HG03280 (cell line): ENCODE measurements around the gene SEC14L1.
"Not testable (repeated sequence)": the region's sequence is repeated elsewhere in the genome, so short reads cannot be mapped to it uniquely, and the experiment has no call there.

Source experiments
- ATAC-seq: cut with Tn5 transposase; IDR thresholded peaks from one replicate; pipeline ENCODE4 v1.9.1; 2021; ENCODE audit warnings: mild to moderate bottlenecking, moderate library complexity; ENCODE audit not compliant: unreplicated experiment

The SEC14L1 gene

DNA sequence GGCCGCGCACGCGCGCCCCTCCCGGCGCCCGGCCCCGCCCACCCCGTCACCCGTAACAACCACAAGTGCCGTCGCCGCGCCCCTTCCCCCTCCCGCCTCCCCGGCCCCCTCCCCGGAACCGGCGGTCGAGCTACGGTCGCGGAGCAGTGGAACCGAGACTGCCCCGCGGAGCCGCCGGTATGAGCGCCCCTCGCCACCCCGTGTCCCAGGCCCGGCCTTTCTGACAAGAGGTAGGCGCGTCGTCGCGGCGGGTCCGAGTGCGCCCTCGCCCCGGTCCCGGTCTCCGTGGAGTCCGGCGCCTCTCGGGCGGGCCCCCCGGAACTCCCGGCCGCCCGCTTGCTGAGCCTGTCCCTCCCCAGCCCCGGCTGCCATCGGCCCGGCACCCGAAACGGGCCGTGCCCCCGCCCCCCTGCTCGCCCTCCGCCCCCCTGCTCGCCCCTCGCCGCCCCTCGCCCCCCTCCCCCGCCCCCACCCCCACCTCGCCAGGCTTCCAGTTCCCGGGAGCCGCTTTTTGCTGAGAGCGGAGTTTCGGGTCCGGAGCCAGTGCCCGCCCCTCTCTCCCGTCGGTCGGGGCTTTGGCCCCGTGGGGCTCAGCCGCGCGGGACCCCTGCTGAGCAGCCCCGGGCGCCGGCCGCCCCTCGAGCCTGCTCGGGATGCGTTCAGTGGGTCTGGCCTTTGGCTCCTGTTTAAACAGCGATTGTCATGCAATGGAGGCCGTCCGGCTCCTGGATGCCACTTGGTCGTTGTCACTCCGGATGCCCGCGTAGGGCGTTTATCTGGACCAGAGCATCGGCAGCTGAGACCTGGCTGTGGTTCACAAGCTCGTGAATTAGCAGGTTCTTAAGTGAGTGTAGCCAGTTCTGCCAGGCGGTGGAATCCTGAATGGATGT is at the start of gene SEC14L1:
Gene SEC14L1 (plus strand): TSS at position 92 of the 890 bp plus-strand sequence. CDS start 2,628 bp downstream, outside the sequence.
- ATAC-seq = no peak

DNA sequence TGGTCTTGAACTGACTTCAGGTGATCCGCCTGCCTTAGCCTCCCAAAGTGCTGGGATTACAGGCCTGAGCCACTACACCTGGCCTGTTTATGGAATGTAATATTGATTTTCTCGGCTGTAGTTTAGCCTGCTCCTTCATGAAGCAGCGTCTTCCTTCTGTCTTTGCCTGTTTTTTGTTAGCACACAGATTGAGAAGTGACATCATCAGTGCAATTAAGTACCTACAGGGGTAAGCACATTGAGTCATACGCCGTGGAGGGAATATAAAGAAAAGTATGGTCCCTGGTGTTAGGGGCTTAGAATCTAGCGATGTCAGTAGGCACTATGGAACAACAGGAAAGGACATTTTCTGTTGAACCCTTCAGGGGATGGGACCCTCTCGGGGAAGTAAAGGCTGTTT is 48.7 kb upstream of the SEC14L1 start:
- no peak for ATAC-seq

DNA sequence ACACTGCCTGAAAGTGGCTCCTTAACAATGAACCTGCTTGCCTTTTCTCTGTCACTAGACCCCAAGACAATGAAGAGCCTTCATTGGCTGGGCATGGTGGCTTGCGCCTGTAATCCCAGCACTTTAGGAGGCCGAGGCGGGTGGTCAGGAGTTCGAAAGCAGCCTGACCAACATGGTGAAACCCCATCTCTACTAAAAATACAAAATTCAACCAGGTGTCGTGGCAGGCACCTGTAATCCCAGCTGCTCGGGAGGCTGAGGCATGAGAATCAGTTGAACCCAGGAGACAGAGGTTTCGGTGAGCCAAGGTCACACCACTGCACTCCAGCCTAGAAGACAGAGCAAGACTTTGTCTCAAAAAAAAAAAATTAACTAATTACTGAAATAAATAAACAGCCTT is 45.3 kb upstream of the SEC14L1 start:
- no peak for ATAC-seq

DNA sequence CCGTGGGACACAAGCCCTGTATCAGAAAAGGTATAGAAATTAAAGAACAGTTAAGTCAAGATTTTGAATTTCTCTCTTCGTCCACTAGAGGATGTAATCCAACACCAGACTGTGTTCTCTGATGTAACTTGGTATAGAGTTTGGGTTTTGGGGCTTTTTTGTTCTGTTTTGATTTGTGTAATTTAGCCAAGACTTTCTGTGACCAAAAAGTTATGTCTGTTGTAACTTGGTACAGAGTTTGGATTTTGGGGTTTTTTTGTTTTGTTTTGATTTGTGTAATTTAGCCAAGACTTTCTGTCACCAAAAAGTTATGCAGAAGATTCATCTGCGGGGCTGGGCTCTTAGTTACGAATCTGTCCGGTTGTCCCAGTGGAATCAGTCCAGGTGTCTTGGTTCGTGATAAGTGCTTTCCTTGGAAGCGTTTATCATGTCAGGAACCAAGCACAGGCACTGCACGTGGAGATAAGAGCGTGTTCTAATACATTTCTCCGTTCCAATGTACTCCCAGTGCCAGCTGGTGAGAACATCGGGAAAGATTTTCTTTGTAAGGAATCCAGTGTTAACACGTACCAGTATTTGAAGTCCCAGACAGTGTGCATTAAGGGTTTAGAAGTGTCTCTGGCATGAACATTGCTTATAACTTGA is 44.1 kb upstream of the SEC14L1 start:
- ATAC-seq = no peak

DNA sequence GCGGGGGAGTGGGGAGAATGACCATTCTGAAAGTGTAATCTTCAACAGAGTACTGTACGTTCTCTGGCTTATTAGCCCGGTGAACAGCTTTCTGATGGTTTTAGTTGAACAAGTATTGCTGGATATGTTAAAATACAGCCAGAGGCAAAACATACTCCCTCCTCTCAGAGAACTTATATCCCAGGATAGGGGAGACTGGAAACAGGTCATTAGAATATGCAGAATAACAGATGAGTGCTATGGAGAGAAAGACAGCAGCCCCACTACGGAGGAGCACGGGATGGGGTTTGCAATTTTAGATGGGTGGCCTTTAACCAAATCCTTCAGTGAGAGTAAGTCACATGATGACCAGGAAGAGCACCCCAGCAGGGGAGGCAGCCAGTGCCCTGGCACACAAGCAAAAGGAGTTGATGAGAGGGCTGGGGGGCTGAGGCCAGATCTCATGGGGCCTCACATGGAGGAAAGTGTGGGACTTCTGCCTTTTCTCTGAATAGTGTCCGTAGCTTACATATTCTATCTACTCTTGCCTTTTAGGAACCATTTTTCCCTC is 43.1 kb upstream of the SEC14L1 start:
- ATAC-seq = no peak

DNA sequence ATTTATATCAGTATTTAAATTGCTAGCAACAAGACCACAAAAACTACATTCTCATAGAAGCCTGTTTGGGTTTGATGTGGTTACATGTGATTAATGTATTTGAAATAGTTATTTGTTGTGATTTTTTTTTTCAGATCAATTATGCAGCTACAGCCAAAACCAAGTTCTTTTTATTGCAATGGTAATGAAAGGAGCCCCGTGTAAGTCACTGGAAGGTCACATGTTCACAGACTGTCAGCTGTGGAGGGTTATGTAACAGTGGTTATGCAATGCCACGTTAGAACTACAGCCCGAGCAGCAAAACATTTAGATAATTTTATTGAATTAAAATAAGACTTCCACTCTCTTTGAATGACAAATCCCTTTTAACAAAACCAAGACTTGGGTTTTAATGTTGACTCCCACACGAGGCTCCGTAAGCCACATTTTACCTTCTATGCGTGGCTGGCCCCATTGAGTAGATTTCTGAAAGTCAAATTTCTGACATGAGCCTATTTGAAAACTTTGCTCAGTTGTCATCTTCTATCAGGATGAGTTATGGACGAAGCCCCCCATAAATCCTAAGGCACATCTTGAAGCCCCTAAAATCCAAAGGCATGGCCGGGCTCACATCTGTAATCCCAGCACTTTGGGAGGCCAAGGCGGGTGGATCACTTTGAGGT is 41.8 kb upstream of the SEC14L1 start:
- ATAC-seq = no peak

DNA sequence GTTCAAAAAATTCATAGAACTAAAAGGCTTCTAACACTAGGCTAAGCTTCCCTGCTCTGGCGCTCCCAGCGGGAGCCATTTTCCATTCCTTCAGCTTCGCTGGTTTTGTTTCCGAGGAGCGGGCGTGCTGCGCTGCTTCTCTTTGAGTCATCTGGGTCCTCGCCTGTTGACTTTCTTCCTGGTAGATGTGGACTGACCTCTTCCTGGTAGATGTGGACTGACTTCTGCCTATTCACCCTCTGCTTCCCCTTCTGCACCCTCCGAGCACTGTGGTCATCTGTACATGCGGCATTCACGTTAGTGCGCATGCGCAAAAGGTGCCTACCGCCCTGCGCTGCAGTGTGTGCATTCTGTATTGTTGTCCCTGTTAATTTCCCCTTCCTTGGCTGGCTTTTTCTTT is 40.8 kb upstream of the SEC14L1 start:
- ATAC-seq = no peak

DNA sequence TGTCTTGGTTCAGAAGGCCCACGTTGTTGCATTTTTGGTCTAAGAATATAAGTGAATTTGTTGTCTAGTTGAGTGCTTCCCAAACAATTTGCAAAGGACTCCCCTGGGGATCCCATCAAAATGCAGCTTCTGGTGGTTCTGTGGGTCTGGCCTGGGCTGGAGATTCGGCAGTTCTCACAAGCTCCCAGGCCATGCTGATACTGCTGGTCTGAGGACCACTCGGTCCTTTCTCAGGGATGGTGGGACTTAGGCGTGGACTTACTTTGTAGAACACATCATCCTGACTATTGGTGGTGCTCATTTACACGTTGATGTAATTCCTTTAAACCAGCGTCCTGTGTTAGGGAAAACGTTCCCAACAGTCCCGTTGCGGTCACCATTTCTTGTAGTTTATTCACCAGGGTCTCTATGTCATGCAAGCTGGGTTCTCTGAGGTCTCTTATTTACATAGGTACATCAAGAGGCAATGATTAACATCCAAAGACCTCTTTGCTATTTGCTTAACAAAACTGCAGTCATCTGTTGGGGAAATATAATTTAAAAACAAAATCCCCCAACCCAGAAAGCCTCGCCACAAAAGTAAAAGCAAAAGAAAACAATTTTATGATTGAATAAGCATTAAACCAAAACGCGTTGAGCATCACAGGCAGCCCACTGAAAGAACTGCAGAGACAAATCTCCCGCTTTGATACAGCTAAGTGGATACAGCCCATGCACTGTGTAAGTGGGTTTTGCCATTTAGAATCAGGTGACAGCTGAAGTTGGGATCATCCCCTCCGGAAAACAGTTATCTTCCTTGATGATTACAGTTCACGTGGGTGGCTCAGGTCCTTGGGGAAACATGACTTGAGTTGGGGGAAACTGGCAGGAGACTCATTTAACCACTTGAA is 39.0 kb upstream of the SEC14L1 start:
- no peak for ATAC-seq

DNA sequence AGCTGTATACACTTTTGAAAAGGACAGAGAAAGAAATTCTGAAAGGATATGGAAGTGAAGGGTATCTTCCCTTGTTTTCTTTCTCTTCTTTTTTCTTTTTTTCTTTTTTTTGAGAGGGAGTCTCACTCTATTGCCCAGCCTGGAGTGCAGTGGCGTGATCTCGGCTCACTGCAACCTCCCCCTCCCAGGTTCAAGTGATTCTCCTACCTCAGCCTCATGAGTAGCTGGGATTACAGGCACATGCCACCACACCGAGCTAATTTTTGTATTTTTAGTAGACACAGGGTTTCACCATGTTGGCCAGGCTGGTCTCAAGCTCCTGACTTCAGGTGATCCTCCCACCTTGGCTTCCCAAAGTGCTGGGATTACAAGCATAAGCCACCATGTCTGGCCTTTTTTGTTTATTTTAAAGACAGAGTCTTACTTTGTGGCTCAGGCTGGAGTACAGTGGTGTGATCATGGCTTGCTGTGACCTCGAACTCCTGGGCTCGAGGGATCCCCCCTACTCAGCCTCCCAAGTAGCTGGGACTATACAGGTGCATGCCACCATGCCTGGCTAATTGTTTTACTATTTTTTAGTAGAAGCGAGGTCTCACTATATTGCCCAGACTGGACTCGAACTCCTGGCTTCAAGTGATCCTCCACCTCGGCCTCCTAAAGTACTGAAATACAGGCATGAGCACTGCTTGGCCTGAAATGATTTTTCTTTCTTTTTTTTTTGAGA is 38.2 kb upstream of the SEC14L1 start:
- not testable (repeated sequence) for ATAC-seq

DNA sequence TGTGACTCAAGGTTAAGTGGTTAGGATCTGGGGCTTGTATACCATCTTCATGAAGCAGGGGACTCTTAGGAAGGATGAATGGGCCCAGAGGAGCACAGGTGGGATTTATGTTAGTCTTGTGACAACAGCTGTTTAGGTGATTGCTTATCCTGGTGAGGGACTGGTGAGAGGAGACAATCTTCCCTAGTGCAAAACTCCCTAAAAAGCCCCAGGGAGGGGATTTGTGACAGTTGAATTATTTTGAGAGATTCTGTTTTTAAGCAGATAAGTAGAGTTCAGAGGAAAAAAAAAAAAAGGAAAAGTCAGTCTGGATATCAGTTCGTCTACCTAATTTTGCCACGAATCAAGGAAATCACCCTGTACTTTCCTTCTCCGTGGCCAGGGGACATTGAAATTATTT is 35.1 kb upstream of the SEC14L1 start:
- ATAC-seq = no peak

DNA sequence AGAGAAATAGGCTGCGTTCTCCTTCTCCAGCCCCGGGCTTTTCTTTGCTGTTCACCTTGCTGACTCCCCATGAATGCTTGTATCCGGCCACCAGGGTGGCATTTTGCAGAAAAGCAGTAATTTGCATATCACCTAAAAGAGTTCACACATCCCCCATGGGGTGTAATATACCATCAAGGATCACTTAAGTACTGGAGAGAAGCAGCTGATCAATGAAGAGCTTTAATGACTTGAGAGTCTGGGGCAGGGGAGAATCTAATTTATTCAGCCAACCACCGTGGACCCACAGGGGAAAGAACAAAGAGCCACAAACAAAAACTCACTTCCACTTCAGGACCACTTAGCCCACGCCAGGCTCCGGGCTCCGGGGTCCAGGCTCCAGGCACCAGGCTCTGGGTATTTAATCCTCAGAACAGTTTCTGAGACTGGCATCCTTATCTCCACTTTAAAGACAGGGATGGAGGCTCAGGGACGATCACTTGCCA is 33.9 kb upstream of the SEC14L1 start:
- peak; percentile 31 for ATAC-seq

DNA sequence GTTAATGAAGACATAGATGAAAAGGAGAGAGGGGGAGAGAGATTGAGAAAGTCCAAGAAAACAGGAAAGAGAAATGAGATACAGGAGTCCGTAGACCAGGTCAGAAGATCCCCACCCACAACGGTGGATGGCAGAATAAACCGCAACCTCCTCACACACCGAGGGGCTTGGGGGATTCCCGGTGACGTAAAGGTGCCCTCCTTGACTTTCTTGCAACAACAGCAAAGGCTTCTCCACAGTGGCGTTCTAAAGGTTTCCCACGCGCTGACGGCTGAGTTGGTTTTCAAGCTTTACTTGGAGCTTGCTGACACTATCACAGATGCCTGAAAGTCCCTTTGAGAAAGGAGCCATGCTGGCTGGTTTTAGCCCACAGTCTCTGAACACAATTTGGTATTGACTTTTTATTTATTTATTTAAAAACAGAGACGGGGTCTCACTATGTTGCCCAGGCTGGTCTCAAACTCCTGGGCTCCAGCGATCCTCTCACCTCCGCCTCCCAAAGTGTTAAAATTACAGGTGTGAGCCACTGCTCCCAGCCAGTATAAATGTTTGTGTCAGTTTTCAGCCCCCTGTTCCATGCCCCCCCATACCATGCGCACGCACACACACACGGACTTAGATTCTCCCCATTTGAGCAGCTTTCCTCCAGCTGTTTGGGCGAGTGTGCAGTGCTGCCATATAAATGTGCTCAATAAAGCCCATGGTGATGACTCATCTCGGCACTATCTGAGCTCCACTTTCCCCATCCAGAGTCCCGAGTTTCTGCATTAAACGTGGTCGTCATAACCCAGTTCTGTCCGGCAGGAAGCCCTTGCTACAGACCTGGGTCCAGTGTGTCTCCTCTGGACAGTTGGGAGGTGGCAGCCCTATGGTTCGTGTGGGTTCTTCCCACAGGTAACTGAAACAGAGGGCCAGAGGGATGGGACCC is 33.0 kb upstream of the SEC14L1 start:
- ATAC-seq = peak; percentile 76

DNA sequence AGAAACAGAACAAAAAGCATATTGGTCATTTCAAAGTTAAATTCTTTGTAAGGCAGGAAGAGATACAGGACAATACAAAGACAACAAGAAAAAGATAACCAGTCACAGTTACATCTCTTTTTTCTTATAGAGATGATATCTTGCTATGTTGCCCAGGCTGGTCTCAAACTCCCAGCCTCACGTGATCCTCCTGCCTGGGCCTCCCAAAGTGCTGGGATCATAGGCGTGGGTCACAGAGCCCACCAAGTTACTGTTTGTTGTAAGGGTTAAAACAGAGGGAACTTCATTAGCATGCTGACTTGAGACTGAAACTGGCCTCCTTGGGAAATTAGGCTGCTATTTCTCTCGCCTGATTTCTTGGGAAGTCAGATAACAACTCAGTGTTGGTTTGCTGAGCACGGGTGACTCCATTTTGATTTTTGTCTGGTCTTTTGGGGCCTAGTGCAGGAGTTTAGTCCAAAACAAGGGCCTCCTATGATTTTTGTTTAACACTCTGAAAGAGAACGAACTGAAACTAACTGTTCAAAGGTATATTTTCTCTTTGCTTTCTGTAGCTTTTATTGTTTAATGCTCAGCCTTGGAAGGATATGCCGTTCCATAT is 31.5 kb upstream of the SEC14L1 start:
- ATAC-seq = no peak

DNA sequence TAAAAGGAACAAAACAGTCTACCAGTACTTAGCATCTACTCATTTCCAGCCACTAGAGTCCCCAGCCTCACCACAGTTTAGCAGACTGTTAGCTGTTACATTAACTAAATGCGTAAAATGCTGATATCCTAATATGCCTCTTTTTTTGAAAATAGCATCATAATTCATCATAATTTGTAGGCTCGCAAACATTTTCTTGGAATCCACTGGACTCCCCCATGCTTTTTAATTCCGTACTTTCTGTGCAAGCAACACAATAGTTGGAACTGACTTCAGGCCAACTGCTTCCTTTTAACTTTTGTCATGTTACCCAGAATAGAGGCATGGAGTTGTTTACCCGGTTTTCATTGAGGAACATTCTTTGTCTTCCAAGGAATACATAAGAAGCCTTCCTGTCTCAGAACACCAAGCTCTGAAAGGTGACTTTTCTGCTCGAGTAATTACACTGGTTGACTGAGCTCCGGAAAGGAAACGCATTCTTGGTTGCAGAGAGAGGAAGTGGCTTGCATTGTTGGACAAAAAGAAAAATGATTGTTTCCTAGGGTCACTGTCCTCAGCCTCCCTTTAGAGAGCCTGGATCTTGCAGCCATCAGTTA is 30.9 kb upstream of the SEC14L1 start:
- ATAC-seq = no peak

DNA sequence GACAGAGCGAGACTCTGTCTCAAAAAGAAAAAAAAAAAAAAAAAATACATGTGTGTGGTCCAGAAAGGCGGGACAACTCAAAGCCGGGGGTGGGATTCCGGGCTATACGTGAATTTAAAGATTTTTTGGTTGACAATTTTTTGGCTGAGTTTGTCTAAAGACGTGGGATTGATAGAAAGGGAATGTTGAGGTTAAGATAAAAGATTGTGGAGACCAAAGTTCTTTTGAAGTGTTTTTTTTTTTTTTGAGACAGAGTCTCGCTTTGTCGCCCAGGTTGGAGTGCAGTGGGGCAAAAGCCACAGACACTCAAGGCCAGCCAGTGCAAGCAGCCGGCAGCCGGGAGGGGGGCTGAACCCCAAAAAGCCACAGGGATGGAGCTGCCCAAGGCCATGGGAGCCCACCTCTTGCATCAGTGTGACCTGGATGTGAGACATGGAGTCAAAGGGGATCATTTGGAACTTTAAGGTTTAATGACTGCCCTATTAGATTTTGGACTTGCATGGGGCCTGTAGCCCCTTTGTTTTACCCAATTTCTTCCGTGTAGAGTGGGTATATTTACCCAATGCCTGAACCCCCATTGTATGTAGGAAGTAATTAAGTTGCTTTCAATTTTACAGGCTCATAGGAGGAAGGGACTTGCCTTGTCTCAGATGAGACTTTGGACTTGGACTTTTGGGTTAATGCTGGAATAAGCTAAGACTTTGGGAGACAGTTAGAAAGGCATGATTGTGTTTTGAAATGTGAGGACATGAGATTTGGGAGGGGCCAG is 29.4 kb upstream of the SEC14L1 start:
- not testable (repeated sequence) for ATAC-seq

DNA sequence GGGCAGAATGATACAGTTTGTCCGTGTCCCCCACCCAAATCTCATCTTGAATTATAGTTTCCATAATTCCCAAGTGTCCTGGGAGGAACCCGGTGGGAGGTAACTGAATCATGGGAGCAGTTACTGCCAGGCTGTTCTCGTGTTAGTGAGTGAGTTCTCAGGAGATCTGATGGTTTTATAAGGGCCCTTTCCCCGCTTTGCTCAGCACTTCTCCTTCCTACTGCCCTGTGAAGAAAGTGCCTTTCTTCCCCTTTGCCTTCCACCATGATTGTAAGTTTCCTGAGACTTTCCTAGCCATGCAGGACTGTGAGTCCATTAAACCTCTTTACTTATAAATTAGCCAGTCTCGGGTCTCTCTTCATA is 28.9 kb upstream of the SEC14L1 start:
- ATAC-seq = no peak

DNA sequence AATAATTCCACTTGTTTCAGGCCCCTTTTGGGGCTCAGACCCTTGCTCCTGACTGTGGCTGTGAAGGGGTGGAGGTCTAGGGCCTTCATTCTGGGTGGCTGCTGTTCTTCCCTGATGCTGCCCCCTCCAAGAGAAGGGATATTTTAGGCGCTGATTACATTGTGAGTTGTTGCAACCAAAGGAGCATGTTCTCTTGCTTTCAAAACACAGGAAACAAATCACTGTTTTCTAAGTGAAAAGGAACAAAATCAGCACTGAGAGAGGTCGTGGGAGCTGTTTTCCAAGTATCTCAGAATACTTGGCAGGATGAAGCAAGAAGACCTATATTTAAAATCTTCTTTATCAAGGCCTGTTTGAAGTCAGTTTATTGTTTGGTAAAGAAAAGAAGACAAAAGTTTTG is 25.3 kb upstream of the SEC14L1 start:
- no peak for ATAC-seq
